Measurements from ENCODE around the gene HPN. TPM values are rescaled to one million over a fixed set of nuclear protein-coding genes. Genes with fewer than 3 reads are reported as not detected.

HPN gene
- total and polyA plus RNA-seq, 2 donors (not counting 3 experiments of a cell fraction or from before 2014, with no cell fraction given): 0.10 TPM; not detected in 1

DNA sequence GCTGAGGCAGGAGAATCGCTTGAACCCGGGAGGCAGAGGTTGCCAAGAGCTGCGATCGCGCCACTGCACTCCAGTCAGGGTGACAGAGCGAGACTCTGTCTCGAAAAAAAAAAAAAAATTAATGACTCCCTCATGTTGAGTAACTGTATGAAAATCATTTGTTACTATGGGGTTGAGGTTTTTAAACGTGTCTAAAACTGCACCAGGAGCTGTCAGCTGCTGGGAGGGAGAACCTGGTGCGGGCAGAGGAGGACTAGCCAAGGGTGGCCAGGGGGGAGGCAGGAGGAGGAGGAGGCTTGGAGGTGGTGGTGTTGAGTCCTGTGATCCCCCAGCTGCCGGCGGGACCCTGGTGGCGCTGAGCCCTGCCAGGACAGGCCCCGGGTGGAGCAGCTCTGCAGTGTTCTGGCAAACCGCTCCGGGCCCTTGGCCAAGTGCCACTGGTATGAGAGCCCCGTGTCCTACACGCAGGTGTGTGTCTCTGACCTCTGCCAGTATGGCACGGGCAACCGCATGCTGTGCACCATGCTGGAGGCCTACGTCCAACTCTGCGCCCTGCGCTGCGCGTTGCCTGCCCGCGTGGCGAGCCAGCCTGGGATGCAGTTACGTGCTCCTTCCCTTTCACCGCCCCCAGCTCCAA, 57.0 kb downstream of the HPN start:
- BruUV-seq (replicated peaks): no TSS peak
- no peaks in the 10 kb centered on the region for H3K9me1 ChIP-seq (replicated peaks; ENCODE audit: control insufficient read depth, extremely low read depth, insufficient read depth, low read length)
- no peak overlapping the region for H3K9ac ChIP-seq (replicated peaks; ENCODE audit: extremely low read depth, insufficient read depth, low read length)
- H3K4me1 ChIP-seq (ENCODE audit: control insufficient read depth, extremely low read depth, insufficient read depth, low read length): no peaks in the 10 kb centered on the region
- H3K79me2 ChIP-seq (ENCODE audit: control insufficient read depth, insufficient read depth, low read length): no peaks in the 10 kb centered on the region
- no peak for TF ChIP-seq EZH2 (IDR thresholded peaks at IDR 0.05; ENCODE audit: borderline replicate concordance, low read depth, low read length, severe bottlenecking)
- TF ChIP-seq, protein P1, sequence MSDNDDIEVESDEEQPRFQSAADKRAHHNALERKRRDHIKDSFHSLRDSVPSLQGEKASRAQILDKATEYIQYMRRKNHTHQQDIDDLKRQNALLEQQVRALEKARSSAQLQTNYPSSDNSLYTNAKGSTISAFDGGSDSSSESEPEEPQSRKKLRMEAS (IDR thresholded peaks at IDR 0.05; ENCODE audit: insufficient read depth, insufficient read length): no peak
- no peak for TF ChIP-seq FOS (IDR thresholded peaks at IDR 0.05; ENCODE audit: borderline replicate concordance, insufficient read depth, low read length)
- TF ChIP-seq GATA2 (IDR thresholded peaks at IDR 0.05; ENCODE audit: insufficient read depth, insufficient read length, low read depth, low read length): no peak
- no peak for TF ChIP-seq POLR2AphosphoS5 (IDR thresholded peaks at IDR 0.05; ENCODE audit: insufficient read depth, low read depth, low read length)
- no peak for TF ChIP-seq CTCF (IDR thresholded peaks at IDR 0.05; ENCODE audit: extremely low read depth in 1 of 2, insufficient read depth in 1 of 2, low read depth in 1 of 2, low read length in 2 of 2)
- TF ChIP-seq POLR2A (IDR thresholded peaks at IDR 0.05; ENCODE audit: low read depth, low read length): no peak
- no peak for TF ChIP-seq JUN (IDR thresholded peaks at IDR 0.05; ENCODE audit: borderline replicate concordance, insufficient read depth, insufficient read length, low read depth)
- no peak for TF ChIP-seq MYC (IDR thresholded peaks at IDR 0.05; ENCODE audit: low read depth, low read length)
- H3K4me2 ChIP-seq (ENCODE audit: insufficient read depth, low read length): no peak overlapping the region
- H3K27me3 ChIP-seq (ENCODE audit: control insufficient read depth in 2 of 2, insufficient read depth in 2 of 2, low read length in 2 of 2): no peaks in the 10 kb centered on the region
- FAIRE-seq (no peak), DNase-seq (ENCODE audit: low read depth, low spot score) (no peak)
- intact Hi-C loops (cut with micrococcal nuclease) (no loop called here), dilution Hi-C loops (cut with MboI; ENCODE audit: extremely low pct_ligation_motif_present, low sequenced_read_pairs) (no loop called here)
- H3K4me3 ChIP-seq (replicated peaks in 1 of 3; ENCODE audit: insufficient read depth in 1 of 3, low read depth in 1 of 3, low read length in 3 of 3): no peak overlapping the region
- H3K27ac ChIP-seq (ENCODE audit: insufficient read depth, low read depth, low read length): no peak overlapping the region
- H4K20me1 ChIP-seq (replicated peaks; ENCODE audit: control insufficient read depth, extremely low read depth, insufficient read depth, low read length): no peaks in the 10 kb centered on the region
- ChIA-PET POLR2A (no interaction called here), CTCF (interaction anchor here (0.9 to 1.6 kb wide), 3 partner anchors 17 to 54 kb away, joined by 3 to 7 read pairs (median 7); partner anchors contain the start of gene FXYD3)
- H3K9me3 ChIP-seq (replicated peaks; ENCODE audit: control insufficient read depth, insufficient read depth, low read length): no peaks in the 10 kb centered on the region
- no peaks in the 10 kb centered on the region for H3K36me3 ChIP-seq (ENCODE audit: control insufficient read depth in 2 of 2, extremely low read depth in 1 of 2, insufficient read depth in 2 of 2, low read length in 2 of 2)
- no peak overlapping the region for H2AFZ ChIP-seq (ENCODE audit: low read depth, low read length)
